GM21529 (cell line): Measurements from ENCODE around the gene AIM2.
"Not testable (repeated sequence)": the region's sequence is repeated elsewhere in the genome, so short reads cannot be mapped to it uniquely, and the experiment has no call there.

Experiments
- ATAC-seq: cut with Tn5 transposase; IDR thresholded peaks from one replicate; pipeline ENCODE4 v1.9.1; 2021; ENCODE audit not compliant: unreplicated experiment

Gene AIM2

GRCh38 chr1:159081626-159082025, 5.1 kb upstream of the AIM2 start:
- no peak for ATAC-seq

DNA sequence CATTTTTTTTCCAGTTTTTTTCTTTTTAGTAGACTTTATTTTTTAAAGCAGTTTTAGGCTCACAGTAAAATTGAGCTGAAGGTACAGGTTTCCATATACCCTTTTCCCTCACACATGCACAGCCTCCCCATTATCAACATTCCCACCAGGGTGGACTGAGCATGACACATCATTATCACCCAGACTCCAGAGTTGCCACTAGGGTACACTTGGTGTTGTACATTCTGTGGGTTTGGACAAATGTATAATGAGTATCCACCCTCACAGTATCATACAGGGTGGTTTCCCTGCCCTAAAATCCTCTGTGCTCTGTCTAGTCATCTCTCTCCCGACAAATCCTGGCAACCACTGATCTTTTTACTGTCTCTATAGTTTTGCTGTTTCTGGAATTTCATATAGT, 3.0 kb upstream of the AIM2 start:
- ATAC-seq: no peak

DNA sequence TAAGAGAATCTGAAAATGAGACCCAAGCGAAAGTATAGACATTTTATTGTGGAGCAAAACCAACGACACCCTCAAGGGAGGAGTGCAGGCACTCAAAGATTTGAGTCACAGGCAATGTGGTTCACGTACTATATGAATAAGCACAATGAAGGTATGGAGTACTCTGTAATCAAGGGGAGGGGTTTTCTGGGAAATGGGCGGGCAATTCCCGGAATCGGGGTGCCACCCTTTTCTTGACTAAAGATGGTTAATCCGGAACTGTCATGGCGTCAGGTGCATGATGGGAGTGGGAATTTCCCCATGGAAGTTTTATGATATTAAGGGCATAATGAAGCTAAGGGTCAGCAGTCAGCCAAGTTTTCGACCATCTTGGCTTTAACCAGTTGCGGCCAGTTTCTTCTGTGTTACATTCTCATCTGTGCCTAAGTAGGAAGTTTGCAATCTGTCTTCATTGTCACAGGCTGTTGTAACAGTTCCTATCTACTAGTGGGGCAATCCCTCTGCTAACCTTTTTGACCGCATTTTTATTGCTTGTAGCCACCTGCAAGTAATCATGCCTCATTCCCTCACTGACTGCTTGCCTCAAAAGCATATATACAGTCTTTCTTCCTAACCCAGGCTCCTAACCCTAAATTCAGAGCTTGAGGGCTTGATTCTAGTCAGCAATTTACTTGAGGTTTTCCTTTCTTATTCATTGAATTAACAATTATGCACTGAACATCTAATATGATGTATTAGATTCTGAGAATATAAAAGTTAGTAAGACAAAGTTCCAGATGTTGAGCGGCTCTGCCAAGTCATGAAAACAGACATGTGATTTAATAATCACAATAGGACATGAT, 775 bp upstream of the AIM2 start:
- ATAC-seq: peak; percentile 66

- ATAC-seq: no peak
These were observed 4.5 kb downstream of the AIM2 start for GRCh38 chr1:159071970-159072582.

- ATAC-seq: no peak
These were observed 7.7 kb downstream of the AIM2 start for GRCh38 chr1:159068886-159069285.

DNA sequence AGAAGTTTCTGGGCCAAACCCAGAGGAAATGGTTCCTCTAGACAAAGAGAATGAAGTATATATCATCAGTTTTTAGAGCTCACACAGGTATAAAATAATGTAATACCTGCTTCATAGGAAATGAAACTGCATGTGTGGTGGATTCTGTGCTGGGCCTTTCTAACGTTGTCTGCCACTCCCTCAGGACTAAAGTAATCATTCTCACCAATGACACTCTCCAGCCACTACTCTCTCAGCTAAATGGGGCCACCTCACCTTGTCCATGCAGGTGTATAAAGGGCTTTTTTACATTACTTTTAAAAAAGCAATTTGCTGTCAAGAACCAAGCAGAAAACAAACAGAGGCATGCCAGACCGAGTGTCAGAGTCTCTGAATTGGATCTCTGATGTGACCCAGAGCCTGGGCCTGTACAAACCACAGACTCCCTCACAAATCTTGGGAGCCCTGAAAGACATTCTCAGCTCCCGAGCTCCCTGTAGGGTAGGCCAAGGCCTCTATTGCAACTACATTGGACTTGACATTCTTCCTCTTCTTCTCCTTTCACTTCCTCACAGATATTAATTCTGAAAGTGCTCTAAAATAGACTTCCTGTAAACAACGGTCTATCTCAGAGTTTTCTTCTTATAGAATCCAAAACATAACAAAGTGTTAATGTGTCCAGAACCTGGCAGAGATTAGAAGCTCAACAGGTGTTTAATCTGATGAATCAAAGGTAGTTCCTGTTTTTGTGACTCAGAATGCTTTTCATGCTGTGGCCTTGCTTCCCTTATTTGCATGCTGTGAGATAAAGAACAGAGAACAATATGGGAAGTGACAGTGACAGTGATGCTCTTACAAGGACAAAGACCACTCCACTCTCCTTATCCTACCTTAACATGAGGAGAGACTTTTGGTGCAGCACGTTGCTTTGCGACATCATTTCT, 8.6 kb downstream of the AIM2 start:
- ATAC-seq: peak; percentile 81

- ATAC-seq: no peak
These were observed 10.5 kb downstream of the AIM2 start for GRCh38 chr1:159066108-159066507.

DNA sequence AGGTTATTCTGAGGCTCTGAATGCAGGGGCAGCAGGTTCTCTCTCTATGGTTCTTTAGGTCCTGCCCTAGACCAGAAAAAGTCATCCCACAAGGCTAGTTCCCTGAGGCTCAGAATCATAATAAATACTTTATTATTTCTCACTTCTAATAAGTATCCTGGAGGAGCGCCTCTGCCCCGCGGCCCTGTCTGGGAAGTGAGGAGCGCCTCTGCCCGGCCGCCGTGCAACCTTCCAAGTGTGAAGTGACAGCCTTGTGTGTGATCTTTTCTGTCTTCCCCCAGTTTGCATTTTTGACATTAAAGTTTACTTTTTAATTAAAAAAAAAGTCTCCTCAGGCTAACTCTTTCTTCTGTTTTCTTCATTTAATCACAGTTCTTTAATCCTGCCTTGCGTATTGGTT, 11.5 kb downstream of the AIM2 start:
- no peak for ATAC-seq

- ATAC-seq: no peak
These were observed 17.8 kb downstream of the AIM2 start for GRCh38 chr1:159058751-159059150.

DNA sequence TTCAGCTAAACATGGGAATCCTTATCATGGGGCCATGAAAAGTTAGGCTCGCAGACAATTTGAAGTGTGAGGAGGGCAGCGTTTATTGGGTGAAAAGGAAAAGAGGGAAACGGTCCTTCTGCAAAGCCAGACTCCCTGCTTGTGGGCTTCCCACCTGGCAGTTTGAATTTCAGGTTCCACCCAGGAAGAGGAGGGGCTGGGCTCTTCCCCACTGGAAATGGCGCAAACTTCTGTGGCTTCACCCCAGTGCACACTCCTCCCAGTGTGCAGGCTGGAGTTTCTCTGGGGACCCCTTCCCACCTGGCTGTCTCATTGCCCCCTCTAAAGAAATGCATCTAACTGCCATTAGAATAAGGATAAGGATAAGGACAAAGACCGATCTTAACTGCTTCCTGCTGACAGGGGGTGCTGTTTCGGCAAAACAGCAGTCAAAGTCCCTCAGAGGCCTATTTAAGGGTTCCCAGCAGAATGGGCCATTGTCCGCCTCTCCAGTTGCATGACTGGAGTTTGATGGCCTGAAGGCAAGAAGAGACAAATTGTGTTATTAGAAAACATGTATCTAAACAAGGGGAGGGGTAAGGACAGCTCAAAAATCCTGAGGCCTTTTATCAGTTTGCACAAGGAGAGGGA, 20.4 kb downstream of the AIM2 start:
- ATAC-seq: no peak

DNA sequence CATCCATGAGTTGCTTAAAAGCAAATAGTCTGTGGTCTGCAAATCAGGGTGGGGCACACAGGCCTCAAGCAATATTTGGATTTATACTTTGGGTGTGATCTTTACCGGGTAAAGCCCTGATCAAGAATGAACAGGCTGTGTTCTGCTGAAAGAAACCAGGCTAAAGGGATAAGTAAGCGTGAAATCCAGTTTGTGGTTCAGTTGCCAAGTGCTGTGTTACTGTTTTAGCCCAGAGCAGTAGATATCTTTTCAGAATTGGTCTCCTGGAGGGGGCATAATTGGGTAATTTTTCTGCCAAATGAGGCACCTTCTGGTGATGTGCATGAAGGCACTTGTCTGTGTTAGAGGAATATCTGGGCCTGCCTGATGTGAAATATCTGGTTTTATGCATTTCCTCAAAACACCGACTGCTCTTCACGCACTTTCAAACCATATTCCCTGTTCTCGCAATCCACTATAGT, 21.4 kb downstream of the AIM2 start:
- no peak for ATAC-seq

GRCh38 chr1:159054427-159054826, 22.1 kb downstream of the AIM2 start:
- ATAC-seq: no peak

DNA sequence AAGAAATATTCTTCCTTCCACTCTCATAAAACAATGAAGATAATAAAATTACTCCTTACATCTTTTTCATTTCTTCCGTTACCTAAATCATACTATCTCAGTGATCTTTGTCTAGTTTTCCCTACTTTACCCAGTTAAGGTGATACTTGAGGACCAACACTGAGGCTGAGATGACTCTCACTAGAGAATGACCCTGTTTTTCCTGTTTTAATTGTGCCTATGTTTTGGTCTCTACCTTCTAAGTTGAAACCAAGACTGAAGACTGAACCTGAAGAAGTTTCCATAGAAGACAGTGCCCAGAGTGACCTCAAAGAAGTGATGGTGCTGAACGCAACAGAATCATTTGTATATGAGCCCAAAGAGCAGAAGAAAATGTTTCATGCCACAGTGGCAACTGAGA, 25.1 kb downstream of the AIM2 start:
- ATAC-seq: no peak

- ATAC-seq: not testable (repeated sequence)
These were observed 30.1 kb downstream of the AIM2 start for GRCh38 chr1:159046486-159046885.

- ATAC-seq: no peak
These were observed 35.5 kb downstream of the AIM2 start for GRCh38 chr1:159040893-159041724.

GRCh38 chr1:159040206-159040605, 36.4 kb downstream of the AIM2 start:
- no peak for ATAC-seq

- ATAC-seq: no peak
These were observed 45.6 kb downstream of the AIM2 start for GRCh38 chr1:159030877-159031447.

DNA sequence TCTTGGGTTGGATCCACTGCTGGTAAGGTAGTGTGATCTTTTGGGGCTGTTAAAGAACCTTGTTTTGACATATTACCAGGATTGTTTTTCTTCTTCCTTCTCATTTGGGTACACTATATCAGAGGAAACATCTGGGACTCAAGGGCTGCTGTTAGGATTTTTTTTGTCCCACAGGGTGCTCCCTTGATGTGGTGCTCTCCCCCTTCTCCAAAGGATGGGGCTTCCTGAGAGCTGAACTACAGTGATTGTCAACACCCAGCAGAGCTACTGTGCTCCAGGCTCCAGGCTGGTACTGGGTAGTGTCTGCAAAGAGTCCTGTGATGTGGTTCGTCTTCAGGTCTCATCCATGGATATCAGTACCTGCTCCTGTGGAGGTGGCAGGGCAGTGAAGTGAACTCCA, 46.3 kb downstream of the AIM2 start:
- ATAC-seq: no peak

DNA sequence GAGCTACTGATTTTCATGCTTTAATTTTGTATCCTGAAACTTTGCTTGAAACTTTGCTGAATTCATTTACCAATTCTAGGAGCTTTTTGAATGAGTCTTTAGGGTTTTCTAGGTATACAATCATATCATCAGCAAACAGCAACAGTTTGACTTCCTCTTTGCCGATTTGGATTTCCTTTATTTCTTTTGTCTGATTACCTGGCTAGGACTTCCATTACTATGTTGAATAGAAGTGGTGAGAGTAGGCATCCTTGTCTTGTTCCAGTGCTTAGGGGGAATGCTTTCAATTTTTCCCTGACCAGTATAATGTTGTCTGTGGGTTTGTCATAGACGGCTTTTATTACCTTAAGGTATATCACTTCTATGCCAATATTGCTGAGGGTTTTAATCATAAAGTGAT, 49.7 kb downstream of the AIM2 start:
- ATAC-seq: not testable (repeated sequence)

DNA sequence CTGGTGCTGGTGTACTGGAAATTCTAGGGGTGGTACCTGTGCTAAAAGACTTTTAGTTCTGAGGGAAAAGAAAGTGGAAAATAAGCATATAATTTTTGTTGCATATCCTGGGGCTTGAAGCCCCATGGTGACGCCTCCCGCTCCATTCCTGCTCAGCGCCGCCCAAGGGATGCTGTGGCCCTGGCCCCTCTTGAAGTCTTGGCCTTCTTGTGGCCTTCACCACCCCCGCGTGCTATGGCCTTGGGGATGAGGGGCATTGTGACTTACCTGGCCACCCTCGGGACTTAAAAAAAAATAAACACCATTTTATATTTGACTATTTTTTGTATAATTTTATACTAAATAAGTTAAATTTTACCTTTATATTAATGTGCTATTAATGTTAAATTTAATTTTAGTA, 51.5 kb downstream of the AIM2 start:
- ATAC-seq: no peak
